Inflammatory macrophage treated with lipopolysaccharide for 1 hour (primary cell): Measurements from ENCODE around the gene PIGP.
"Not testable (repeated sequence)": the region's sequence is repeated elsewhere in the genome, so short reads cannot be mapped to it uniquely, and the experiment has no call there.

Source experiments
- DNase-seq, 2 donors: peaks; one replicate each; pipeline ENCODE4 v3.0.0-alpha.2; 2020 to 2022

PIGP gene

GRCh38 chr21:37072988-37073416 lies at the start of gene PIGP, which contains the start of gene TTC3:
Gene PIGP (minus strand): TSS chr21:37073071. CDS start chr21:37072515, 556 bp downstream.
Gene TTC3 (plus strand): TSS chr21:37073254. CDS start chr21:37087258, 14,004 bp downstream.
- DNase-seq, result peak; percentile 91 to 98

- DNase-seq, result no peak
Measured at GRCh38 chr21:37119421-37120218, 46.7 kb upstream of the PIGP start.

GRCh38 chr21:37118187-37118826 lies 45.4 kb upstream of the PIGP start:
- no peak for DNase-seq

- DNase-seq, result no peak
Measured at GRCh38 chr21:37117204-37117603, 44.3 kb upstream of the PIGP start.

- not testable (repeated sequence) for DNase-seq
Measured at GRCh38 chr21:37116459-37116858, 43.6 kb upstream of the PIGP start.

GRCh38 chr21:37114301-37114700 lies 41.4 kb upstream of the PIGP start:
- DNase-seq, result not testable (repeated sequence)

GRCh38 chr21:37111029-37111428 lies 38.2 kb upstream of the PIGP start:
- not testable (repeated sequence) for DNase-seq

- no peak for DNase-seq
Measured at GRCh38 chr21:37106998-37107397, 34.1 kb upstream of the PIGP start.

- not testable (repeated sequence) for DNase-seq
Measured at GRCh38 chr21:37102746-37103145, 29.9 kb upstream of the PIGP start.

- DNase-seq, result no peak
Measured at GRCh38 chr21:37101384-37101783, 28.5 kb upstream of the PIGP start.

- no peak for DNase-seq
Measured at GRCh38 chr21:37100316-37100715, 27.4 kb upstream of the PIGP start.

- no peak for DNase-seq
Measured at GRCh38 chr21:37098751-37099150, 25.9 kb upstream of the PIGP start.

- DNase-seq, result no peak
Measured at GRCh38 chr21:37095821-37096220, 22.9 kb upstream of the PIGP start.

GRCh38 chr21:37093977-37094376 lies 21.1 kb upstream of the PIGP start:
- DNase-seq, result no peak

GRCh38 chr21:37088186-37088735 lies 15.4 kb upstream of the PIGP start:
- peak; percentile 29 to 46 for DNase-seq

GRCh38 chr21:37087188-37087587 lies 14.3 kb upstream of the PIGP start:
- peak in 1 of 2 donors; percentile 11 for DNase-seq

- no peak for DNase-seq
Measured at GRCh38 chr21:37085726-37086125, 12.9 kb upstream of the PIGP start.

- peak in 1 of 2 donors; percentile 12 for DNase-seq
Measured at GRCh38 chr21:37082856-37083528, 10.1 kb upstream of the PIGP start.

- DNase-seq, result no peak
Measured at GRCh38 chr21:37082375-37082774, 9.5 kb upstream of the PIGP start.

GRCh38 chr21:37079211-37079824 lies 6.4 kb upstream of the PIGP start:
- DNase-seq, result peak; percentile 57 to 64

GRCh38 chr21:37077403-37077802 lies 4.5 kb upstream of the PIGP start:
- DNase-seq, result no peak

- peak in 1 of 2 donors; percentile 53 for DNase-seq
Measured at GRCh38 chr21:37076087-37076850, 3.4 kb upstream of the PIGP start.
